Neural cell (in vitro differentiated cells): ENCODE results near the gene ARHGAP9. TPM values are rescaled to one million over a fixed set of nuclear protein-coding genes. Genes with fewer than 3 reads are reported as not detected.

Experiments used
- H2AFZ ChIP-seq: fragments of 200-600, 300-800 bp; sonication (generic), shearing (Covaris generic); 2 replicates; pipeline ENCODE4 v1.6.0; 2014; ENCODE audit warnings: low read depth, mild to moderate bottlenecking, antibody characterized with exemption, low read length, moderate library complexity
- H3F3A ChIP-seq: fragments of 200-600 bp; shearing (Covaris generic); 2 replicates; pipeline ENCODE4 v1.6.1; 2016; ENCODE audit warnings: mild to moderate bottlenecking, moderate library complexity, mixed read lengths, antibody characterized with exemption, low read length; ENCODE audit not compliant: insufficient read depth, poor library complexity, severe bottlenecking
- H3K27ac ChIP-seq: fragments of 200-600, 300-800 bp; sonication (generic), shearing (Covaris generic); 2 replicates; pipeline ENCODE4 v1.5.1; 2014; ENCODE audit warnings: mild to moderate bottlenecking, low read length, moderate library complexity
- H3K27me3 ChIP-seq: fragments of 300-800, 200-600 bp; sonication (generic), shearing (Covaris generic); 2 replicates; pipeline ENCODE4 v1.6.0; 2014; ENCODE audit warnings: mild to moderate bottlenecking, low read depth, low read length, moderate library complexity; ENCODE audit not compliant: insufficient read depth
- H3K36me3 ChIP-seq: fragments of 300-800, 200-600 bp; sonication (generic), shearing (Covaris generic); 2 replicates; pipeline ENCODE4 v1.5.1; 2014; ENCODE audit warnings: mild to moderate bottlenecking, antibody characterized with exemption, low read length, moderate library complexity; ENCODE audit not compliant: insufficient read depth
- H3K4me2 ChIP-seq: fragments of 300-800, 200-600 bp; sonication (generic), shearing (Covaris generic); 2 replicates; pipeline ENCODE4 v1.6.0; 2014; ENCODE audit warnings: mild to moderate bottlenecking, low read length
- H3K4me3 ChIP-seq: fragments of 300-800, 200-600 bp; sonication (generic), shearing (Covaris generic); 2 replicates; pipeline ENCODE4 v1.5.1; 2014; ENCODE audit warnings: mild to moderate bottlenecking, low read length, moderate library complexity
- H3K79me2 ChIP-seq: fragments of 200-600 bp; shearing (Covaris generic); replicated peaks from 2 replicates; pipeline ENCODE4 v1.6.0; 2014; ENCODE audit warnings: mild to moderate bottlenecking, low read length, moderate library complexity; ENCODE audit not compliant: insufficient read depth
- H3K9ac ChIP-seq: fragments of 300-800, 200-600 bp; sonication (generic), shearing (Covaris generic); 2 replicates; pipeline ENCODE4 v1.6.1; 2016; ENCODE audit warnings: mild to moderate bottlenecking, low read length, mixed read lengths
- H3K9me2 ChIP-seq: fragments of 200-600 bp; shearing (Covaris generic); 2 replicates; pipeline ENCODE4 v1.6.1; 2016; ENCODE audit warnings: mild to moderate bottlenecking, low read length, mixed read lengths; ENCODE audit not compliant: insufficient read depth
- H3K9me3 ChIP-seq: fragments of 200-600, 300-800 bp; sonication (generic), shearing (Covaris generic); 2 replicates; pipeline ENCODE4 v1.6.1; 2016; ENCODE audit warnings: mild to moderate bottlenecking, mixed run types, low read length, moderate library complexity, mixed read lengths
- H4K20me1 ChIP-seq: fragments of 200-600 bp; shearing (Covaris generic); 2 replicates; pipeline ENCODE4 v1.6.1; 2016; ENCODE audit warnings: mild to moderate bottlenecking, mixed run types; ENCODE audit not compliant: insufficient read depth
- CTCF ChIP-seq: fragments of 450-650 bp; IDR thresholded peaks from 2 replicates; pipeline ENCODE4 v1.5.1; 2014; ENCODE audit warnings: antibody characterized with exemption, mild to moderate bottlenecking, moderate library complexity; ENCODE audit not compliant: poor library complexity, severe bottlenecking
- EP300 ChIP-seq: fragments of 450-650 bp; conservative IDR thresholded peaks from 2 replicates; pipeline ENCODE4 v1.6.1; 2014; ENCODE audit warnings: antibody characterized with exemption, mild to moderate bottlenecking, moderate library complexity; ENCODE audit not compliant: poor library complexity, severe bottlenecking
- EZH2 ChIP-seq: fragments of 200-600, 300-800 bp; shearing (Covaris generic), sonication (generic); IDR thresholded peaks from 2 replicates; pipeline ENCODE4 v1.6.1; 2014; ENCODE audit warnings: antibody characterized with exemption, low read length, borderline replicate concordance, mild to moderate bottlenecking; ENCODE audit not compliant: insufficient read depth, poor library complexity, severe bottlenecking
- MXI1 ChIP-seq: fragments of 450-650 bp; conservative IDR thresholded peaks from 2 replicates; pipeline ENCODE4 v1.6.1; 2014; ENCODE audit warnings: antibody characterized with exemption, mild to moderate bottlenecking; ENCODE audit not compliant: poor library complexity, severe bottlenecking
- POLR2AphosphoS5 ChIP-seq: IDR thresholded peaks from 2 replicates; pipeline ENCODE4 v1.6.1; 2012
- RAD21 ChIP-seq: fragments of 450-650 bp; conservative IDR thresholded peaks from 2 replicates; pipeline ENCODE4 v1.6.1; 2014; ENCODE audit warnings: antibody characterized with exemption, mild to moderate bottlenecking, moderate library complexity
- REST ChIP-seq: IDR thresholded peaks from 2 replicates; pipeline ENCODE4 v1.6.1; 2012; ENCODE audit warnings: borderline replicate concordance
- SMC3 ChIP-seq: fragments of 450-650 bp; conservative IDR thresholded peaks from 2 replicates; pipeline ENCODE4 v1.6.1; 2014; ENCODE audit warnings: antibody characterized with exemption, mild to moderate bottlenecking, moderate library complexity; ENCODE audit not compliant: poor library complexity
- TAF1 ChIP-seq: IDR thresholded peaks from 2 replicates; pipeline ENCODE4 v1.6.1; 2012; ENCODE audit warnings: low read depth
- polyA plus RNA-seq: library from polyadenylated mRNA; depleted of rRNA; stranded (reverse); fragments of >200 nt; gene quantifications from 2 replicates; pipeline ENCODE4 v1.2.3, GENCODE V29; 2014

Gene ARHGAP9
- polyA plus RNA-seq, 1 donor from 2014 or later: not detected

- Histone ChIP-seq H3K9me2 (no peaks in the 10 kb centered on the region), H3K4me2 (no peak overlapping the region), H2AFZ (no peak overlapping the region), H3K9me3 (no peaks in the 10 kb centered on the region), H3K4me3 (no peak overlapping the region), H3K36me3 (no peaks in the 10 kb centered on the region), H3K79me2 (no peaks in the 10 kb centered on the region), H3K27ac (no peak overlapping the region), H4K20me1 (no peaks in the 10 kb centered on the region), H3F3A (no peaks in the 10 kb centered on the region), H3K9ac (no peak overlapping the region), H3K27me3 (no peaks in the 10 kb centered on the region)
- TF ChIP-seq RAD21: no peak
- TF ChIP-seq MXI1: no peak
- TF ChIP-seq TAF1: no peak
- TF ChIP-seq EZH2: no peak
- no peak for TF ChIP-seq POLR2AphosphoS5
- no peak for TF ChIP-seq EP300
- TF ChIP-seq SMC3: no peak
- no peak for TF ChIP-seq CTCF
- TF ChIP-seq REST: no peak
Measured at GRCh38 chr12:57439762-57440266, 39.9 kb downstream of the ARHGAP9 start.

- H3F3A ChIP-seq: no peaks in the 10 kb centered on the region
- H3K79me2 ChIP-seq: no peaks in the 10 kb centered on the region
- H3K27me3 ChIP-seq: no peaks in the 10 kb centered on the region
- H4K20me1 ChIP-seq: no peaks in the 10 kb centered on the region
- H3K9me2 ChIP-seq: no peaks in the 10 kb centered on the region
- no peaks in the 10 kb centered on the region for H3K36me3 ChIP-seq
- no peak overlapping the region for H3K4me2 ChIP-seq
- no peak overlapping the region for H3K27ac ChIP-seq
- H2AFZ ChIP-seq: no peak overlapping the region
- no peak for TF ChIP-seq MXI1
- no peak for TF ChIP-seq RAD21
- no peak for TF ChIP-seq TAF1
- H3K9me3 ChIP-seq: no peaks in the 10 kb centered on the region
- no peak overlapping the region for H3K9ac ChIP-seq
- no peak overlapping the region for H3K4me3 ChIP-seq
Measured at GRCh38 chr12:57438400-57438799, 41.3 kb downstream of the ARHGAP9 start.

- TF ChIP-seq MXI1: no peak
- no peak for TF ChIP-seq EP300
- TF ChIP-seq POLR2AphosphoS5: no peak
- TF ChIP-seq RAD21: no peak
- no peak for TF ChIP-seq EZH2
- TF ChIP-seq REST: no peak
- no peak for TF ChIP-seq TAF1
- no peak for TF ChIP-seq SMC3
- TF ChIP-seq CTCF: no peak
Measured at GRCh38 chr12:57435293-57435692, 44.4 kb downstream of the ARHGAP9 start.

More at GRCh38 chr12:57435293-57435692, 44.4 kb downstream of the ARHGAP9 start:
- H3K9me2 ChIP-seq: no peaks in the 10 kb centered on the region
- H3F3A ChIP-seq: no peaks in the 10 kb centered on the region
- no peak overlapping the region for H3K27ac ChIP-seq
- H2AFZ ChIP-seq: no peak overlapping the region
- H3K4me3 ChIP-seq: no peak overlapping the region
- H3K4me2 ChIP-seq: no peak overlapping the region
- H3K27me3 ChIP-seq: no peaks in the 10 kb centered on the region
- H3K79me2 ChIP-seq: no peaks in the 10 kb centered on the region
- H3K9me3 ChIP-seq: no peaks in the 10 kb centered on the region
- H3K9ac ChIP-seq: no peak overlapping the region
- H3K36me3 ChIP-seq: no peaks in the 10 kb centered on the region
- no peaks in the 10 kb centered on the region for H4K20me1 ChIP-seq
